WI38 (cell line): ENCODE results near the gene ENDOU.

Experiments used
- H3K4me3 ChIP-seq: 2 replicates; pipeline ENCODE4 v1.5.1; 2011; ENCODE audit warnings: low read depth, mild to moderate bottlenecking, control low read depth, low read length
- TF ChIP-seq, protein P1 (sequence below): IDR thresholded peaks from 2 replicates; pipeline ENCODE4 v1.5.1; 2012; ENCODE audit warnings: low read depth, mild to moderate bottlenecking, control low read depth, low read length

ENDOU gene, protein sequence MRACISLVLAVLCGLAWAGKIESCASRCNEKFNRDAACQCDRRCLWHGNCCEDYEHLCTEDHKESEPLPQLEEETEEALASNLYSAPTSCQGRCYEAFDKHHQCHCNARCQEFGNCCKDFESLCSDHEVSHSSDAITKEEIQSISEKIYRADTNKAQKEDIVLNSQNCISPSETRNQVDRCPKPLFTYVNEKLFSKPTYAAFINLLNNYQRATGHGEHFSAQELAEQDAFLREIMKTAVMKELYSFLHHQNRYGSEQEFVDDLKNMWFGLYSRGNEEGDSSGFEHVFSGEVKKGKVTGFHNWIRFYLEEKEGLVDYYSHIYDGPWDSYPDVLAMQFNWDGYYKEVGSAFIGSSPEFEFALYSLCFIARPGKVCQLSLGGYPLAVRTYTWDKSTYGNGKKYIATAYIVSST

DNA sequence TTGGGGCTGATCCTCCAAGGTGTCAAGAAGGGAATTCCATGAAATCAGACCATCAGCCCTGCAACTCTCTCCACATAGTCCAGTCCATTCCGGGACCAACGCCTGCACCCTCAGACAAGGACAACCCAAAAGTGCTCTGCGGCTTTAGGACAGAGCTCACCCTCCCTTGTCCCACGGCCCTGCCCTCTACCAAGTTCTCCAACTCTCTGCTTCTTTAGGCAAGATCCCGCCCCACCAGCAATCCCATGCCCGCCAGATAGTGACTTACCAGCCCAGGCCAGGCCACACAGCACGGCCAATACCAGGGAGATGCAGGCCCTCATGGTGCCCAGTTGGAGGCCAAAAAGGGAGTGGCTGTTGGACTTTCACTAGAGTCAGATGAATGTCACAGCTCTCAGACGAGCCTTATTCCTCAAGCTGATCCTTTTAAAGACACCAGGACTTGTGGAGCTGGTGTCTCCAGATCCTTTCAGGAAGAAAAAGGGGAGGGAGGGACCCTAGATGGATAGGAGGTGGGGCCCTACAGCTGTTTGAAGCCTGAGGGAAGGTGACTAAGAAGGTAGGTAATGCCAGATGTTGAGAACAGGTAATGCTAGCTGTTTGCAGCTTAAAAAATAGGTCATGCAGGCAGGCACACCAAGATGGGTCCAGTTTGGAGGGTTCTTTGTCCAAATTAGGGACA lies at the start of gene ENDOU:
Gene ENDOU (minus strand): TSS at position 400 of the 682 bp plus-strand sequence. CDS start 77 bp downstream, at position 323.
- H3K4me3 ChIP-seq: no peak within 1 kb of the TSS
- TF ChIP-seq, protein P1, sequence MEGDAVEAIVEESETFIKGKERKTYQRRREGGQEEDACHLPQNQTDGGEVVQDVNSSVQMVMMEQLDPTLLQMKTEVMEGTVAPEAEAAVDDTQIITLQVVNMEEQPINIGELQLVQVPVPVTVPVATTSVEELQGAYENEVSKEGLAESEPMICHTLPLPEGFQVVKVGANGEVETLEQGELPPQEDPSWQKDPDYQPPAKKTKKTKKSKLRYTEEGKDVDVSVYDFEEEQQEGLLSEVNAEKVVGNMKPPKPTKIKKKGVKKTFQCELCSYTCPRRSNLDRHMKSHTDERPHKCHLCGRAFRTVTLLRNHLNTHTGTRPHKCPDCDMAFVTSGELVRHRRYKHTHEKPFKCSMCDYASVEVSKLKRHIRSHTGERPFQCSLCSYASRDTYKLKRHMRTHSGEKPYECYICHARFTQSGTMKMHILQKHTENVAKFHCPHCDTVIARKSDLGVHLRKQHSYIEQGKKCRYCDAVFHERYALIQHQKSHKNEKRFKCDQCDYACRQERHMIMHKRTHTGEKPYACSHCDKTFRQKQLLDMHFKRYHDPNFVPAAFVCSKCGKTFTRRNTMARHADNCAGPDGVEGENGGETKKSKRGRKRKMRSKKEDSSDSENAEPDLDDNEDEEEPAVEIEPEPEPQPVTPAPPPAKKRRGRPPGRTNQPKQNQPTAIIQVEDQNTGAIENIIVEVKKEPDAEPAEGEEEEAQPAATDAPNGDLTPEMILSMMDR: no peak

DNA sequence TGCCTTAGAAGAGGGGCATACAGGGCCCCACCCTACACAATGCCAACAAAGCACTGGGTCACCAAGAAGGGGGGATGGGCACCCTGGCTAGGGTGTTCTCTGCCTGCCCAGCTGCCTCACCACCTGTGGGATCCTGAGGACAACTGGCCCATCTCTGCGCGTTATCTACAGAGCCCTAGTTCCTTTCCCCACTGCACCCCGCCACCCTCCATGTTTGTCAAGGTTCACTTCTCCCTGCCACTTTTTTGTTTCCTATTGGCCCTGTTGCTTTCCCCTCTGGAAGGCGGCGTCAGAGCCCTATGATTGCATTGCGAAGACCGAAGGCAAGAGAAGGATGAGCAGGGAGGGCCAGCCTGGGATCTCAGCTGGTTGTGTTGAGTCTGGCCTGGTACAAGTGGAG lies 49.4 kb upstream of the ENDOU start:
- H3K4me3 ChIP-seq: no peak overlapping the region
- TF ChIP-seq, protein P1: no peak

DNA sequence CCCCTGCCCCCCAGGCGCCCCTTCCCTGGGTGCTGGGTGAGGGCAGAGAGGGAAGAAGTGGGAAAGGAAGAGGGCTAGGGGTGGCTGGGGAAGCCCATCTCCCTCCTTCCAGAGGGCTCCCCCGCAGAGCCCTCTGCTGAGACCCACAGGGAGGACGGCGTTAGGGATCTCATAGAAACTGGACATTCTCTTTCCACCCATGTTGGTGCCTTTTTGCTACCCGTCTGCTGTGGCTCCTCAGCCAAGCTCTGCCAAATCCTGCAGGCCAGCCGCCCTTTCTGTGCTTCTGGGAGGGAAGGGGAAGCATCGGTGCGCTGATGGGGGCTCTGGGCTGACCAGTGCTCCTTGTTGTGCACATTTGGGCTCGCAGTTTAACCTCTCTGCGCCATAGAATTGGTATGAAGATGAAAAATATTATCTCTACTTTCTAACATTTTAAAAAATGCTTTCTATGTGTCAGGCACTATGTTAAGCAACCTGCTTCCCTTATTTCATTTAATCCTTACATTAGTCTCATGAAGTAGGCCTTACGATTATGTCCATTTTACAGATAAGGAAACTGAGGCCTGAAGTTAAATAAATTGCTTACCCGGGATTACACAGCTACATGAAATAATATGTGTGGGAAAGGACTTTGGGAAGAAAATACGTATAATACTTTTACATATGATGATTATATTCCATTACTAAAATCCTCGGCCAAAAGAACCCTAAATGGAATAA lies 48.7 kb upstream of the ENDOU start:
- TF ChIP-seq, protein P1: no peak
- peak overlapping the region; percentile 64 for H3K4me3 ChIP-seq

DNA sequence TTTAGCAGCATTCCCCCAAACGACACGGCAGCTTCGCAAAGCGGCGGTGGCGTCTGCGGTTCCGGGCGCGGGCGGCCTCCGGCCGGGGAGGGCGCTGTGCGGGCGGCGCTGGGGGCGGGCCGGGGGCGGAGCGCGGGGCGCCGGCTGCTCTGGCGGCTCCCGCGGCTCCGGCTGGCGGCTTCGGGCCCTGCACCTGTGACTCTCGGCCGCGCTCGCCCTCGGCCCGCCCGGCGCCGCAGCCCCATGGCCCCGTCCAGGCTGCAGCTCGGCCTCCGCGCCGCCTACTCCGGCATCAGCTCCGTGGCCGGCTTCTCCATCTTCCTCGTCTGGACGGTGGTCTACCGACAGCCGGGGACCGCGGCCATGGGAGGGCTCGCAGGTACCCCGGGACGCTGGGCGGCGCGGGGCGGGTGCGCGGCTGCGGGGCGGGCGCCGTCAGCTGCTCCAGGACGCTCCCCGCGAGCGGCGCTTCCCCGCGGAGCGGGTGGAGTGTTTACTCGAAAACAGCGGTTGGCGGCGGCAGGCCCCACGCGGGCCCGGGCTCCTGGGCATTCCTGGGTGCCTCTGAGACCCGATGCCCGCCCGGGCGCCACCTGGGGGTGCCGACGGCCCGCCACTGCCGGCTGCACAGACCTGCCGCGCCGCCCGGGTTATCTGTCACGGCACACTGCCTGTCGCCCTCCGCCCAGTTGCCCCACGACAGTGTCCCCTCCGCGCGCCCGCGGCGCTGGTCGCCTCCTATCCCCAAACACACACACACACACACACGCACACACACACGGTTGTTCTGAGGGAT lies 48.0 kb upstream of the ENDOU start, which contains the start of gene SLC48A1:
Gene SLC48A1 (plus strand): TSS at position 177 of the 796 bp plus-strand sequence. CDS start 67 bp downstream, at position 244.
- TF ChIP-seq, protein P1: 0 out of 2 replicates have a peak, but pooled peaks have one; percentile 9
- peak within 1 kb of the TSS; percentile 64 for H3K4me3 ChIP-seq

DNA sequence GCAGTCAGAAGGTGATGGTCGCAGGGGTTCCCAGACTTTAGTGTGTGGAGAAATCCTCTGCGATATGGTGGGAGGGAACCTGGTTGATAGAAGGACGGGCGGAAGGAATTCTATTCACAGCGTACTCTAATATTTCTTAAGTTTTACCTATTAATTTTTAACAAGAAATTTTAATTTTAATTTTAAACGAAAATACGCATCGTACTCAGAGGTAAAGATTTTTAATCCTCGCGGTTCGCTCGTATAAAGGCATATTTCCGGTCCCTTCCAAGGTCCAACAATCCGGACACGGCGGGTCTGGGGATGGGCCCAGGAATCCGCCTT lies 47.4 kb upstream of the ENDOU start:
- TF ChIP-seq, protein P1: no peak
- peak overlapping the region; percentile 52 for H3K4me3 ChIP-seq

DNA sequence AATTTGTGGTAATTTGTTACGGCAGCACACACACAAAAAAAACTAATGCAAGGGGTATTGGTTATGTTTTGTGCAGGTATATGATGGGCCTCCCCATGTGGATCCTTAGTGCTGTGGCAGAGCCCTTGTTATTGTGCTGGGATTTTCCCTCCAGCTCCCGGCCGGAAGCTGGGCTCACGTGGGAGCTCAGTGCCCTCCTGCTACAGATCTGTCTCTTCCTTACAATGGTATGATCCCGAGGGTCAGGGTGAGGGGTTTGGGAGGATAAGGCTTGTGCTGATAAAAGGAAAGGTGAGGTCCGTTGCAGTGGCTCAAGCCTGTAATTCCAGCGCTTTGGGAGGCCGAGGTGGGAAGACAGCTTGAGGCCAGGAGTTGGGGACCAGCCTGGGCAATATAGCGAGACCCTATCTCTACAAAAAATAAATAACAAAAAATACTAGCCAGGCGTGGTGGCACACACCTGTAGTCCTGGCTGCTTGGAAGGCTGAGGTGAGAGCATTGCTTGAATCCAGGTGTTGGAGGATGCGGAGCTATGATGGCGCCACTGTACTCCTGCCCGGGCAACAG lies 46.9 kb upstream of the ENDOU start:
- no peak overlapping the region for H3K4me3 ChIP-seq

More for the DNA sequence above, 46.9 kb upstream of the ENDOU start:
- TF ChIP-seq, protein P1: no peak
